ENCODE measurements around the gene DDX23.

Gene DDX23

DNA sequence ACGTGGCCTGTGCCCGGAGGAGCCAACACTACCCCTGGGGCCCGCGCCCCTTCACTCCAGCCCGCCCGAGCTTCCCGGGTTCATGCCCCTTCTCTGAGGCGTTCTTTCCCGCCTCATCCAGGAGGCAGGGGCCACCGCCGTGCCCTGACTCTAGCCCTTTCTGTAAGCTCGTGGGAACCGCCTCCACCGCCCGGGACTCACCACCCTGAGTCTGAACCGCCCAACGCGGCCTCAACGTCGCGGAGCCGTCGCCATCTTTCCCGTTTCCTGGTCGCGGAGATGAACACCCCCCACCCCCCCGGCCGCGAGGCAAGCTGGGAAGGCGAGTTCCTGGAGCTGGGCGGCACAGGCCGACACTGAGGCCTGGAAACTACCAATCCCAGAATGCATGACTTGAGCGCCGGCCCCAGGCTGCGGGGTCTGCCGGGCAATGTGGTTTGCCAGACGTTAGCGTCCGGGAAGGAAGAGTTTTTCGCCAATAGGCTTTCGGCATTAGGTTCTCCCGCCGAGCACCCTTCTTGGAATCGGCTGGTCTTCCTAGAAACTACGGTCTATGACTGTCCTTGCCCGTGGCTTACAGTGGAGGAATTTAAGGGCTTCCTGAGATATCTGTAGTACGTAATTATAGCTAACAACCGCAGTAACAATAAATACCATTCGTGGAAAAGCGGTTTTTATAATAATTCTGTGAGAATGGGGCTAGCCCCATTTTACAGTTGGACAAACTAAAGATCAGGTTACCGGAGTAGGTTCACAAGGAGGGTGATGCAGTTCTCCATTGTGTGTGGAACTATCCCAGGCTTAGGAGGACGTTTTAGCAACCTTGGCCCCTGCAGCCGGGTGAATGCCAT lies at the start of gene DDX23:
DDX23 (minus strand) TSS at position 281 of the 851 bp plus-strand sequence. CDS start 6,381 bp downstream, outside the sequence.
- Histone ChIP-seq H3K27me3 (ENCODE audit: insufficient read depth, poor library complexity, severe bottlenecking) (no peaks in the 10 kb centered on the region), H3K36me3 (ENCODE audit: low read depth) (peaks cover 18% of the 10 kb centered on the region), H3K4me3 (ENCODE audit: severe bottlenecking) (peak within 1 kb of the TSS; percentile 58), H3K4me1 (ENCODE audit: insufficient read depth, poor library complexity, severe bottlenecking) (peaks cover 5% of the 10 kb centered on the region), H3K27ac (ENCODE audit: poor library complexity, severe bottlenecking) (peak within 1 kb of the TSS; percentile 40), H3K9me3 (ENCODE audit: severe bottlenecking) (no peaks in the 10 kb centered on the region)
- TF ChIP-seq, protein P1, sequence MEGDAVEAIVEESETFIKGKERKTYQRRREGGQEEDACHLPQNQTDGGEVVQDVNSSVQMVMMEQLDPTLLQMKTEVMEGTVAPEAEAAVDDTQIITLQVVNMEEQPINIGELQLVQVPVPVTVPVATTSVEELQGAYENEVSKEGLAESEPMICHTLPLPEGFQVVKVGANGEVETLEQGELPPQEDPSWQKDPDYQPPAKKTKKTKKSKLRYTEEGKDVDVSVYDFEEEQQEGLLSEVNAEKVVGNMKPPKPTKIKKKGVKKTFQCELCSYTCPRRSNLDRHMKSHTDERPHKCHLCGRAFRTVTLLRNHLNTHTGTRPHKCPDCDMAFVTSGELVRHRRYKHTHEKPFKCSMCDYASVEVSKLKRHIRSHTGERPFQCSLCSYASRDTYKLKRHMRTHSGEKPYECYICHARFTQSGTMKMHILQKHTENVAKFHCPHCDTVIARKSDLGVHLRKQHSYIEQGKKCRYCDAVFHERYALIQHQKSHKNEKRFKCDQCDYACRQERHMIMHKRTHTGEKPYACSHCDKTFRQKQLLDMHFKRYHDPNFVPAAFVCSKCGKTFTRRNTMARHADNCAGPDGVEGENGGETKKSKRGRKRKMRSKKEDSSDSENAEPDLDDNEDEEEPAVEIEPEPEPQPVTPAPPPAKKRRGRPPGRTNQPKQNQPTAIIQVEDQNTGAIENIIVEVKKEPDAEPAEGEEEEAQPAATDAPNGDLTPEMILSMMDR (IDR thresholded peaks at IDR 0.05; ENCODE audit: poor library complexity, severe bottlenecking) = no peak
- ATAC-seq (ENCODE audit: low read depth) (peak; percentile 99), DNase-seq (ENCODE audit: low spot score) (peak; percentile 93)

DNA sequence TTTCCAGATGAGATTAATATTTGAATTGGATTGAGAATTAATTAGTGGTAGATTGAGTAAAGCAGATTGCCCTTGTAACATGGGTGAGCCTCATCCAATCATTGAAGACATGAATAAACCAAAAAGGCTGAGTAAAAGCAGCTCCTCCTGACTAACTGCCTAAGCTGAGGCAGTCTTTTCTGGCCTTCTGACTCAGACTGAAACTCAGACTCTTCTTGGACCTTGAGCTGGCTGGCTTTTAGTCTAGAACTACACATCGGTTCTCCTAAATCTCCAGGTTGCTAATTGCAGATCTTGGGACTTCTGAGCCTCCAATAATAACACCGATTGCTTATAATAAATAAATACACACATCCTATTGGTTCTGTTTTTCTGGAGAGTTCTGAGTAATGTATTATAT lies 49.3 kb upstream of the DDX23 start:
- Histone ChIP-seq H3K36me3 (ENCODE audit: low read depth) (no peaks in the 10 kb centered on the region), H3K27me3 (ENCODE audit: insufficient read depth, poor library complexity, severe bottlenecking) (no peaks in the 10 kb centered on the region), H3K4me1 (ENCODE audit: insufficient read depth, poor library complexity, severe bottlenecking) (no peaks in the 10 kb centered on the region), H3K27ac (ENCODE audit: poor library complexity, severe bottlenecking) (no peak overlapping the region), H3K4me3 (ENCODE audit: severe bottlenecking) (no peak overlapping the region), H3K9me3 (ENCODE audit: severe bottlenecking) (no peaks in the 10 kb centered on the region)
- DNase-seq (ENCODE audit: low spot score) (no peak), ATAC-seq (ENCODE audit: low read depth) (no peak)
- TF ChIP-seq, protein P1 (IDR thresholded peaks at IDR 0.05; ENCODE audit: poor library complexity, severe bottlenecking) = no peak

GRCh38 chr12:48899651-48900050 lies 47.7 kb upstream of the DDX23 start:
- Histone ChIP-seq H3K9me3 (ENCODE audit: severe bottlenecking) (no peaks in the 10 kb centered on the region), H3K27me3 (ENCODE audit: insufficient read depth, poor library complexity, severe bottlenecking) (no peaks in the 10 kb centered on the region), H3K36me3 (ENCODE audit: low read depth) (no peaks in the 10 kb centered on the region), H3K4me1 (ENCODE audit: insufficient read depth, poor library complexity, severe bottlenecking) (no peaks in the 10 kb centered on the region), H3K4me3 (ENCODE audit: severe bottlenecking) (no peak overlapping the region), H3K27ac (ENCODE audit: poor library complexity, severe bottlenecking) (no peak overlapping the region)
- ATAC-seq (ENCODE audit: low read depth) = no peak
- no peak for DNase-seq (ENCODE audit: low spot score)
- TF ChIP-seq, protein P1 (IDR thresholded peaks at IDR 0.05; ENCODE audit: poor library complexity, severe bottlenecking) = no peak

- Histone ChIP-seq H3K27me3 (ENCODE audit: insufficient read depth, poor library complexity, severe bottlenecking) (peaks cover 15% of the 10 kb centered on the region), H3K9me3 (ENCODE audit: severe bottlenecking) (no peaks in the 10 kb centered on the region), H3K36me3 (ENCODE audit: low read depth) (no peaks in the 10 kb centered on the region), H3K4me1 (ENCODE audit: insufficient read depth, poor library complexity, severe bottlenecking) (peaks cover 3% of the 10 kb centered on the region), H3K4me3 (ENCODE audit: severe bottlenecking) (no peak overlapping the region), H3K27ac (ENCODE audit: poor library complexity, severe bottlenecking) (no peak overlapping the region)
- no peak for ATAC-seq (ENCODE audit: low read depth)
- no peak for DNase-seq (ENCODE audit: low spot score)
- TF ChIP-seq, protein P1 (IDR thresholded peaks at IDR 0.05; ENCODE audit: poor library complexity, severe bottlenecking) = no peak
These were observed 42.3 kb upstream of the DDX23 start for GRCh38 chr12:48894271-48894670.

Data from RWPE2 (cell line).